LNCAP (cell line): Measurements from ENCODE around the gene PRLH.

Experiments used
- TF ChIP-seq, protein P1 (sequence below): fragments of 450-650 bp; IDR thresholded peaks from 2 replicates; pipeline ENCODE4 v1.5.1; 2017; ENCODE audit warnings: mild to moderate bottlenecking

Gene PRLH

DNA sequence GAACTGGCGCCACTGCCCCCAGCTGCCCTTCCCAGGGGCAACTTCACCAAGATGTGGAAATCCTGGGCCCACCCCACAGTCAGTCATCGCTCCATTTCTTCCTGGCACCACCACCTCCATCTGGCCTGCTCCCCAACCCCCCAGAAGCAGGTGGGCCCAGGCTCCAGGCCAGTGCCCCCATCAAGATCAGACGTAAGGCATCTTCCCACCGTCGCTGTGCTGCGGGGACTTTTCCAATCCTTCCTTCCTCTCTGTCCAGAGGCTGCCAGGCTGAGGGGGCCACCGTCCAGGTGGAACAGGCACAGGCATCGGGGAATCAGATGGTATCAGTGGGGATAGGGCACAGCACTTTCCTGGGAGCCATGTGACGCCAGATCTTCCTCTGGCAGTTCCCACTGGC, 8.1 kb downstream of the PRLH start:
- TF ChIP-seq, protein P1, sequence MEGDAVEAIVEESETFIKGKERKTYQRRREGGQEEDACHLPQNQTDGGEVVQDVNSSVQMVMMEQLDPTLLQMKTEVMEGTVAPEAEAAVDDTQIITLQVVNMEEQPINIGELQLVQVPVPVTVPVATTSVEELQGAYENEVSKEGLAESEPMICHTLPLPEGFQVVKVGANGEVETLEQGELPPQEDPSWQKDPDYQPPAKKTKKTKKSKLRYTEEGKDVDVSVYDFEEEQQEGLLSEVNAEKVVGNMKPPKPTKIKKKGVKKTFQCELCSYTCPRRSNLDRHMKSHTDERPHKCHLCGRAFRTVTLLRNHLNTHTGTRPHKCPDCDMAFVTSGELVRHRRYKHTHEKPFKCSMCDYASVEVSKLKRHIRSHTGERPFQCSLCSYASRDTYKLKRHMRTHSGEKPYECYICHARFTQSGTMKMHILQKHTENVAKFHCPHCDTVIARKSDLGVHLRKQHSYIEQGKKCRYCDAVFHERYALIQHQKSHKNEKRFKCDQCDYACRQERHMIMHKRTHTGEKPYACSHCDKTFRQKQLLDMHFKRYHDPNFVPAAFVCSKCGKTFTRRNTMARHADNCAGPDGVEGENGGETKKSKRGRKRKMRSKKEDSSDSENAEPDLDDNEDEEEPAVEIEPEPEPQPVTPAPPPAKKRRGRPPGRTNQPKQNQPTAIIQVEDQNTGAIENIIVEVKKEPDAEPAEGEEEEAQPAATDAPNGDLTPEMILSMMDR: no peak

DNA sequence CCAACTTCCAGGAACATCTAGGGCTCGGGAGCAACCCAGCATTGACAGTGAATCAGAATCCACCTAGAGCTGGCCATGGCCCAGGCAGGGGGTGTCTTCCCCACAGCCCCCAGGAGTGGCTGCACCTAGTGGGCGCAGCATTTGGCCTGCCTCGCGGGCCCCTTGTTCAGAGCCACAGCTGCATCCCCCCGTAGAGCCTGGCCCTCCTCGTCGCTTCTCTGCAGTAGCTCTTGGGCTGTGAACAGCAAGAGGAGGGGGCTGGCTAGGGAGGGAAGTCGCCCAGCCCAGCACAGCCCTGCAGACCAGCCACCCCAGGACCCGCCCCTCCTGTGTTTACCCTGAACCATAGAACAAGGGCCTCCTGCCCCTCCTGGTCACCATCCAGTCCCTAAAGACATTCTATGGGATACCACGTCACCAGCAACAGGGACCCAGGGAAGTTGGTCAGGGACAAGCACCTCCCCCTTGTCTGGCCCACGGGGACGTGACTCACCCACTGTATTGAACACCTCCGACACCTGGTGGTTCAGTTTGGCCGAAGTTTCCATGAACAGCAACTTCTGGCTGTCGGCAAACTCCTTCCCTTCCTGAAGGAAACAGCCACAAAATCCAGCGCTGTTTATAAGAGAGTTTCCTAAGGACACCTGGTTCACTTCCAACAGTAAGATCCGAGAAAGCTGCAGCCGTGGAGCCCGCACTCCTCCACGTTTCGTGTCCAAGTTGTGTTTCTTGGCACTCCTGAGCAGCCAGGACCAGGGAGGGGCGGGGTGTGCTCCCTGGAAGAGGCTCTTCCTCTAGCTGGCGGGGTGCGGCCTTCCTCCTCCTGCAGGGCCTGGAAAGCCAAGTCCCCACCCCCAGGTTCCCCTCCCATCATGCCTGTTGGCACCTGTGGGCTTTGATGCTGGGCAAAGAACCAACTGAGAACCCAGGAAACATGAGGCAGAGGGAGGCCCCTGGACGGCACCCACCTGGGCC, 8.8 kb downstream of the PRLH start:
- TF ChIP-seq, protein P1: no peak

DNA sequence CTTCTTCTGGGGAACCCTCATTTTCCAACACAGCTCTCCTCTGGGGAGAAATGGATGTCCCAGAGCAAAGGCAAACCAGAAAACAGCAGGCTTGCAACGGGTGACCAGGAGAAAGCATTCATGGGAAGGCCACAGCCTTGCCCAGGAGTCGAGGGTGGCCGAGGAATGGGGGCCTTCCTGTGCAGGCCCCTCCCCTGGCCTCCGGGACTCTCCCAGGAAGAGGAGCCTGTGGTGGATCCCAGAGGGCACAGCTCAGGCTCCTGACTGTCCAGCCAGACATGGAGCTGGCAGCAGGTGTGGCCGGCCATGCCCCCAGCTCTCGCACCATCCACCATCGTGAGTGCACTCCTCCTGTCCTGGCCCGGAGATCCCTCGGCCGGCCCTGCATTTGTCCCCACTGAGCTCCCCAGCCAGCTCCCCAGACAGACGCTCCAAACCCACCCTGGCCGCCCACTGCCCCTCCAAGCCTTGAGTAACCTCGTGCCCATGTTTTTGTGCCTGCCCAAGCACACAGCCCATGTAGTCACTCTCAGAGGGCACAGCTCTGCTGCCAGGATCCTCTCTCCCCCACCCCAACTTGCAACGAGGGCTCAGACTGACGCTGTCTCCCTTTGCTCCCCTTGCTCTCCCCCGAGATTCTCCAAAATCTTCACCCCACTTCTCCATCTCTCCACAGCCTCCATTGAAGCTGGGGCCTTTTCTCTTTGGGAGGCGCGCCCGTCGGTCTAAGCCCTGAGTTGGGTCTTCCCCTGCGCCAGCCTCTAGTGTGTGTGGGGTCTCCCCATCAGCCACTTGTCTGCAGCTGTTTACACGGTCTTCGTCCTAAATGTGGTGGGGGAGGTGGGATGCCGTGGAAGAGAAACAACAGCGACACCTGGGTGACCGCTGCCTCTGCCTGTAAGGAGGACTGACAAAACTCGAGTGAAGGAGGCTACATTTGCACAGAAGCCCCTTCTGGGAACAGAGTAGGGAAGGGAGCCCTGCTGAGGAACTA, 9.8 kb downstream of the PRLH start:
- TF ChIP-seq, protein P1: no peak

DNA sequence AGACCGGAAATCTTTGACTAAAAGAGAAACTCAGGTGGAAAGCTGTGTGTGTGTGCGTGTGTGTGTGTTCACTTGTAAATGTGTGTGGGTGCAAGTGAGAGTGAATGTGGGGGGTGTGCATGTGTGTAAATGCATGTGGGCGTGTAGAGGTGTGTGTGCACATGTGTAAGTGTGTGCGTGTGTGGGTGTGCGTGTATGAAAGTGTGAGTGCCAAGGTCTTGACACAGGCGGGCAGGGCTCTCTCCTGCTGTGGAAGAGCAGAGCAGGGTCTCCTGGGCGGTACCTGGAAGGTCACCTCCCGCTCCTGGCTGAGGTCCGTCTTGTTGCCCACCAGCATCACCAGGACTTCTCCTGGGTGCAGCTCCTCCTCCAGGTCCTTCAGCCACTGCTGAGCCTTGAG, 10.6 kb downstream of the PRLH start:
- TF ChIP-seq, protein P1: no peak

DNA sequence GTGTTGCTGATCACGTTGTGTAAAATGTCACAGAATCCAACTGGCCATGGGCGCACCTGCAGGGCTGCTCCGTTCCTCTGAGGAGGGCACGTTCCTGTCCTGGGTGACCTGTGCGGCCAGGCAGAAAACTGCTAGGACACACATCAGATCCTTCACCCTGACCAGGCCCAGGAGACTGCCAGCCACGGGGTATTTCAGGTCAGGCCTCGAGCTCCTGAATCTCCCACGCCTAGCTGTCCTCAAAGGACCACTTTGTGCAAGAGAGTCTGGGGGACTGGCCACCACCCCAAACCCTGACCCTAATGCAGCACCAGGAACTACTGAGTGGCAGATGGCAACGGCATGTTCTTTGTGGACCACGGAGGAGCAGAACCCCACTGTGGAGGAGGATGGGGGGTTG, 11.1 kb downstream of the PRLH start:
- TF ChIP-seq, protein P1: no peak

DNA sequence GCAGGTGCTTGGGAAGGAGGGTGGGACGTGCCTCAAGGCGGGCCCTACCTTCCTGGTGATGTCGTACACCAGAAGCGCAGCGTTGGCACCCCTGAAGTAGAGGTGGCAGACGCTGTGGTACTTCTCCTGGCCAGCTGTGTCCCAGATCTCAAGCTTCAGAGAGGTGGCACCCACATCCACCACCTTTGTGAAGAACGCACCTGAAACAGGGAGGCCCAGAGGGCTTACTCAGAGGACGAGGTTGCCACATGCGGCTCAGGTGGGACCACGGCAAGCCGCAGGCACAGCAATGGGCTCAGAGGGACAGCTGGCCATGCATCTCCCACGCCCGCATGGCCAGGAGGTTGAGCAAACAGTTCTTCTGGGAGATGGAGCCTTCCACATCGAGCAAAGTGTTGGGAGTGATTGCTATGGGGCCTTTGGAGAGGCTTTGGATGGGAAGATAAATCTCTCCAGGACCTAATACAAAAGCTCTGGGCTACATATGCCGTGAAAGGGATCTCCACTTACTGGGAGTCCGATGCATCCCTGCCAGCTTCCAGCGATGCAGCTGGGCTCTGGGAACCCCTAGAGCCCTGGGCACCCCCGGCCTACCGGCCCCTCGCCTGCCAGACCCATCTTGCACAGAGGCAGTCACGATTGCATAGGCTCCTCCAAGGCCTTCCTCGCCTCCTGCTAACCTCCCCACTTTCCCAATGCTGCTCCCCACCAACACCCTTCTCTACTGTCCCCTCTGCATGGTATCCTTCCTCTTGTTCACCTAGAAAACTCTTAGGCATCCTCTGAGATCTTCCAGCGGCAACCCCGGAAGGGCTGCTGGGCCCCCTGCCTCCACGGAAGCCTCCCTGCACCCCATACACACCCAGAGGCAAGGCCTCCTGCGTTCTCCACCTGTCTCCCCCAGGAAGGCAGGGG, 11.8 kb downstream of the PRLH start:
- TF ChIP-seq, protein P1: no peak

DNA sequence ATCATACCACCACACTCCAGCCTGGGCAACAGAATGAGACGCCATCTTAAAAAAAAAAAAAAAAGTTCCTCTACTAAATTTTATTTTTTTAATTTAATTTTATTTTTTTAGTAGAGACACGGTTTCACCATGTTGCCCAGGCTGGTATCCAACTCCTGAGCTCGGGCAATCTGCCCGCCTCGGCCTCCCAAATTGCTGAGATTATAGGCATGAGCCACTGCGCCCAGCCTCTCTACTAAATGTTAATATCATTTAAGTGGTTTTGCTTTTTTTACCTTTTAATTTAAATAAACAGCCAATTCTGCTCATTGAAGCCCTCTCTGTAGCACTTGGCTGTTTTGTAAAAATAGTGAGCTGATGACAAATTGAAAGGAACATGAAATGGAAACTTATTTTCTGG, 15.0 kb downstream of the PRLH start:
- TF ChIP-seq, protein P1: no peak
